NCI-H1436 treated with DMSO at 0.1 percent for 48 hours (cell line): ENCODE data around the gene ATP9A.
"Not testable (repeated sequence)": the region's sequence is repeated elsewhere in the genome, so short reads cannot be mapped to it uniquely, and the experiment has no call there.

Experiments used
- DNase-seq: peaks from one replicate; lab custom pipeline; 2025; lab: John Stamatoyannopoulos, UW

The ATP9A gene

DNA sequence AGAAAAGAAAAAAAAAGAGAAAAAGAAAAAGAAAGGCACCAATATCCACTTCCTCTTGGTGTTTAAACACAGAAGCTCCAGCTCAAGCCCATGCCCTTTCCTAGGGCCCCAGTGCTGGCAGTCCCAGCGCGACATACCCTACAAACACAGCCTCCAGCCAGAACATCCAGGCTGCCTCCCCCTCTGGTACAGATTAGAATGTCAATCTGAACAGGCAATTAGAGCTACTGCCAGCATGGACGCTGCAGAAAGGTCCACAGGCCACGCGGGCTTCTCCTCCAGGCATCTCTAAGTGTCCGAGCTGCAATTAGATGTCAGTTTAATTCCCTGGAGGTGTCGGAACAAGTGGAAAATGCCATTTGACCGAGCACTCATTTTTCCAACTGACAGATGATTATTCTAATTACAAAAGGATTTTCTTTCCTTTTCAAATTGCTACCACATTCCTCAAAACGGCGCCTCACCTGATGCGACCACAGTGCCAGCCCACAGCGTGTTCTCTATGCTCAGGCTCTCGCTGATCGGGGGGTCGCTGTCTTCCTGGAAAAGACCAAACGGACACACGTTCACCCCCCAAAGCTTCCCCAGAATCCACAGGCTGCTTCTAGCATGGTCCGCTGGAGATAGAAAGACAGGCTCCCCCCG lies 79.5 kb downstream of the ATP9A start:
- DNase-seq: no peak

GRCh38 chr20:51687630-51688029 lies 80.6 kb downstream of the ATP9A start:
- no peak for DNase-seq

DNA sequence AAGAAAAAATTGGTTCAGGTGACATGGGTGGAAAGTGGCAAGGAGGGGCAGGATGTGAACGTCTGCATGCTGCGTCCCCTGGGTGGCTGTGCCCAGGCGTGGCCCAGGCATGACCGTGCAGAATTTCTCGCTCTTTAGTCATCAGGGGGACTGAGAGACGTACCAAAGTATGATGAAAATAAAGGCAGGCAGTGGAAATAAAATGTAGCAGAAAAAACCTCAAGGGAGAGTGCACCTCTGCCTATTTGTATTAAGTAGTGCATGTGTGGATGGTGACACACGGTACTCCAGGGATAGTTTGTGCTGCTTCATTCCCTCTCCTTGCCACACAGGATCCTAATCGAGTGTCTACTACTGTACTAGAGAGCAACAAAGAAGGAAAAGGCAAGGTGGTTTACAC lies 81.1 kb downstream of the ATP9A start:
- DNase-seq: no peak

DNA sequence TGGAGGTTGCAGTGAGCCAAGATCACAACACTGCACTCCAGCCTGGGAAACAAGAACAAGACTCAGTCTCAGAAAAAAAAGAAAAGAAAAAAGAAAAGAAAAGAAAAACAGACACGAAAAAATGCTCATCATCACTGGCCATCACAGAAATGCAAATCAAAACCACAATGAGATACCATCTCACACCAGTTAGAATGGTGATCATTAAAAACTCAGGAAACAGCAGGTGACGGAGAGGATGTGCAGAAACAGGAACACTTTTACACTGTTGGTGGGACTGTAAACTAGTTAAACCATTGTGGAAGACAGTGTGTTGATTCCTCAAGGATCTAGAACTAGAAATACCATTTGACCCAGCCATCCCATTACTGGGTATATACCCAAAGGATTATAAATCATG lies 82.7 kb downstream of the ATP9A start:
- not testable (repeated sequence) for DNase-seq

DNA sequence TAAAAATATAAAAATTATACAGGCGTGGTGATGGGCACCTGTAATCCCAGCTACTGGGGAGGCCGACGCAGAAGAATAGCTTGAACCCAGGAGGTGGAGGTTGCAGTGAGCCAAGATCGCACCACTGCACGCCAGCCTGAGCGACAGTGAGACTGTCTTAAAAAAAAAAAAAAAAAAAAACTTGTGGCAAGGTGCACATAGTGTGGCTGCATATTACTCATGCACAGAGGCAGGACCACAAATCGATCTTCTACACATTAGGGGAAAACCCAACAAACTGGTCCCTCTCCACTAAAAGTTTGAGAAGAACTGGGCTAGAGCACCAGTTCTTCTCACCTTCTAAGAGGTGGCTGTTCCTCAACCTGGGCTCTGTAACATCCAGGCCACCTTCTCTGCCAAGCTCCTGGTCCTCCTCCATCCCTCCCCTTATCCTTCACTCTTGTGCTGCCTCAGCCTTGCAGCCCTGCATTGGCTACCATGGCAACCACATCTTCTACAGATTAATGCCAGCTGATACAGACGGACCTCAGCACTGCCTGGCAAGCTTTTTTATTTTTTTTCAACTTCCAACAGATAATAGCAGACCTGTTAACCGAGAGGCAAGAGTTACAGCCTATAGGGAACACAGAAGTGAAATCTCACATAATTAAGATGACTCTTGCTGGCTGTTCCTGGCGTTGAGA lies 88.0 kb downstream of the ATP9A start:
- no peak for DNase-seq

- DNase-seq: no peak
Observed at GRCh38 chr20:51679254-51679921, 88.8 kb downstream of the ATP9A start.

DNA sequence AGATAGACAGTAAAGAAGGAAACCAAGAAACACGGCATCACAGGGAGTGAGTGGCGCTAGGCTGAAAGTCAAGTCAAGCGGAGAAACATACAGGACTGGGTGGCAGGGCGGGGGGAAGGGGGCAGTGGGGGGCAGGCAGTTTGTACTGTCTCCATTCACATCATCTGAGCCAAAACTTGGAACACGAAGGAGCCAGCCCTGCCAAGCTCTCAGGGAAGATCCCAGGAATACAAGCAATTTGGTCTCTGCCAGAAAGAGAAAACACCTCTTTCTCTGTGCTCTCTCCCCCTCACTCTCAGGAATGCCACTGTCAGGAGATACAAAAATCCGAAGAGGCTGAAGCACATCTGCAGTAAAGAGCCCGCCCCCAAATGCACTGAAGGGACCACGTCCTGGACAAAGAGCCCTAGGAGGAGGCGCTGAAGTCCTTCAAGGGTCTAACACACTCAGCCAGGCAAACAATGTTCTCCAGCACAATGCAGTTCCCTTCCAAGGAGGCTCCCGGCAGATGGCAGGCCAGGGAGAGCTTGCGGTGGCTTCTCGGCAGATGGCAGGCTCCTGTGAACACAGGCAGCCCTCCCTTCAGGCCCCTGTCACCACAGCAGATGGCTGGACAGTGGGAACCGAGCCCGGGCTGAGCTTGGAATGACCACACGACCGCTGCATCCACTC lies 90.0 kb downstream of the ATP9A start:
- DNase-seq: no peak

DNA sequence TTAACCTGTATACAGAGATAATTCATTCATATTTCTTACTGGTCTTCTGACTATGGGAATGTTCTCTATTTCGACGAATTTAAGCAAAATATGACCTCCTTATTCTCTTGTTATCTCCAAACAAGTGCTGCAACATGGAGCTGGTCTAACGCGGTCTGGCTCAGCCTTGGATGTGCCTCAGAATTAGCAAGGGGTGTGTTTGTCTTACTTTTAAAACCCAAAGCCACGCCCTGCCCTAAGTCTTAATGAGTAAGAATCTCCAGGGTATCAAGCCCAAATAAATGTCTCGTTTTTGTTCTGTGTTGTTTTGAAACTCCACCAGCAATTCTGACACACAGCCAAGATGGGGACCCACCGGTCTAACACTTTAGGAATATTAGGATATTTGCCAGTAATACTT lies 99.2 kb downstream of the ATP9A start:
- no peak for DNase-seq

DNA sequence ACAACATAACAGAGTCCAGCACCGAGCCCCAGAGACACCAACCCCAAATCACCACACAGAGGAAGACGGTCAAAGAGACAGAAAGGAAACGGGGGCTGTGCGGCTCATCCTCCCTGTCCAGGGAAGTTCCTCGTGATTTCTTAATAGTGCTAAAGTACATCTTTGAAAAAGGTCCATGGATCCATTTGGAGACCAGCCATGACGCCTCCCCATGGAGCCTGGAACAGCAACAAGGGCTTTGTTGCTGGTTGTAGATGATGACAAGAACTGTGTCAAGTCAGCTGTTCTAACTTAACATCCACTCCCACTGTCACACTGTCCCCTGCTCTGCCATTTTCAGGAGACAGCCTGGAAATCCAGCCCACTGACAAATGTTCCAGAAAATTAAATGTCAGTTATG lies 99.7 kb downstream of the ATP9A start:
- no peak for DNase-seq

DNA sequence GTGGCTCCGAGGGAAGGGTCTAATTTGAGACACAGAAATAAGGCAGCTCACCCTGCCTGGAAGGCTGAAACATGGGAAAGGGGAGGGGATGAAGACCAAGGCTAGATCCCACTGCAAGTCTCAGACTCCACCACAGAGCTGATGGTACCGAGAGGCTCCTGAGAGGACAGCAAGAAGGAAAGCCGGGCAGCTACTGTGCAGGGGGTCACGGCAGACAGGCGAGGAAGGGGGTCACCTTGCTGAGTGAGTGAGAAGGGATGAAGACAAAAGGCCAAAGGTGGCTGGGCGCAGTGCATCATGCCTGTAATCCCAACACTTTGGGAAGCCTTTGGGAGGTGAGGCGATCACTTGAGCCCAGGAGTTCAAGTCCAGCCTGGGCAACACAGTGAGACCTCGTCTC lies 100.7 kb downstream of the ATP9A start:
- no peak for DNase-seq

DNA sequence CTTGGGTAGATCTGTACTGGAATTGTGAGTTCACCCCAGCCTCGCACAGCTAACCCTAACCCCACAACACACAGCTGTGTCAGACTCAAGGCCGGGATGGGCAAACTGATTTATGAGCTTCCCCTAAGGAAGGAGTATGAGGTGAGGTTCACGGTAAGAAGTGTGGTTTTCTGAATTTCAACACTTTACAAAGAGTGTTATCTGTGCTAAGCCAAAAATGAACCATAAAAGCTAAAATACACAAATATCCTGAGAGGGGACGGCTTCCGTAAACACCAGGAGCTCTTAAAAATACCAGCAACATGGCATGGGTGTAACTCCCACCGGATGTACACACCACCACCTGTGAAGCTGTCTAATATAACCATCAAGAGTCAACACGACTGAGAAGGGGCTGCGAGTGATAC lies 101.2 kb downstream of the ATP9A start:
- DNase-seq: no peak

DNA sequence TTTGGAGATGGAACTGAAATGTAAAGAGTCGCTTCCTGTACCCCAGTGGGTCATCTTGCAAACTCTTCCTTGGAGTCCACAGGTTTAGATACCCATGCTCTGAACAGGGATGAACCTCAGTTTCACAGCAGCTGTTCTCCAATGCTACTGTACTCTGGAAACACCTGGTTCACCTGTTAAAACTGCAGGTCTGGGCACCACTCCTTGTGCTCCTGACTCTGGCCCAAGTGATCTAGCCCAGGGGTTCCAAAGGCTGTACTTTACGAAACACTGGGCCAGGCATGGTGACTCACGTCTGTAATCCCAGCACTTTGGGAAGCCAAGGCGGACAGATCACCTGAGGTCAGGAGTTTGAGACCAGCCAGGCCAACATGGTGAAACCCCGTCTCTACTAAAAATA lies 102.1 kb downstream of the ATP9A start:
- no peak for DNase-seq

- no peak for DNase-seq
Observed at GRCh38 chr20:51665543-51666118, 102.6 kb downstream of the ATP9A start.

- no peak for DNase-seq
Observed at GRCh38 chr20:51661609-51662178, 106.5 kb downstream of the ATP9A start.

DNA sequence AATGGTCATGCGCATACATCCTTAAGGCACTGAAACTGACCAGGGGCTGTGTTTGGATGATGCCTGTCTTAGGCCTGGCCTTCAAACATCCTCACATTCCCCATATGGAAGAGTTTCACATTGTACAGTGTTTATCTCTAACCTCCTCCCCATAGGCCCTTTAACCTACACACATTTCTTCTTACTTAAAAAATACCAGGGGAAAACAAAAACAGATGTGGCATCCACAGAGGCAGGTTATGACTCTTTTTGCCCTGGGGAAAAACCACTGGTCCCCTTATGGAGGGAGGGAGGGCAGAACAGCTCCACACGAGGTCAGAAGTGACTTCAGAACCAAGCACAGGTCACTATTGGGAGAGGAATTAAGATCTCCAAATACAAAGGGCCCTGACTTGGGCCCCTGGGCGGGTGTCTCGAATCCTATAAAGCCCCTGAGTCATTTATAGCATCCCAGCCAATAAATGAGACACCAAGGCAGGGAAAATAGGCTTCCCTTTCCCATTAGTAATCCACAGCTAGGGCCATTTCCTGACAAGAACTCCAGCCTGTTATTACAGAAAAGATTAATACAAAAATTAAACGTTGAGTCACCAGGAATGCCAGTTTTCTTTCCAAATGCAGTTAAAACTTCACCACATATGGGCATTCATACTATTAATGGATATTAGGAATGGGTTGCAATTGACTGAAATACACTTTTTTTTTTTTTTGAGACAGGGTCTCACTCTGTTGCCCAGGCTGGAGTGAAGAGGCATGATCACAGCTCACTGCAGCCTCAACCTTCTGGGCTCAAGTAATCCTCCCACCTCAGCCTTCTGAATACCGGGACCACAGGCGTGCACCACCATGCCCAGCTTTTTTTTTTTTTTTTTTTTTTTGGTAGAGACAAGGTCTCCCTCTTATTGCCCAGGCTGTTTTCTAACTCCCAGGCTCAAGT lies 107.2 kb downstream of the ATP9A start:
- no peak for DNase-seq

DNA sequence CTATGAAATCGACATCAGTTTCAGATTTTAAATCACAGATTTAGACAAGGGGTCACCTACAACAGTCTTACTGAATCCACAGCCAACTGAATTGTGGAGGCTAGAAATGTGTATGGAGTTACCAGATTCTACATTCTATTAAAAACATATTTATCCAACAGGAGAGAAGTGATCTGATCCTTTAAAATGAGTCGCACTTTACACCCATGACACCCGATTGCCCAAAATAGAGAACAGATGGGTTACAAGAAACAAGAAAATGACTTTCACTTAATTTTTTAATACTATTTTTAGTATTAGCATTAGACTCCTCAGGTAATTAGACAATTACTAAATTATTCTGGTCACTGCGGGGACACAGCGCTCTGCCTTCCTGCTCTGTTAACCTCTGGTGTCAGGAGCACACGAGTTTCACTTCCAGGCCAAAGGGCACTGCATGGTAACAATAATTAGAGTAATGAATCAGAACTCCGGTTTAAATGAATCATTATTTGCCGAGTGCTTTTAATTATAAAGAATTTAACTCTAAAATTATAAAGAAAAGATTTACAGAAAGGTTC lies 108.6 kb downstream of the ATP9A start:
- DNase-seq: no peak

DNA sequence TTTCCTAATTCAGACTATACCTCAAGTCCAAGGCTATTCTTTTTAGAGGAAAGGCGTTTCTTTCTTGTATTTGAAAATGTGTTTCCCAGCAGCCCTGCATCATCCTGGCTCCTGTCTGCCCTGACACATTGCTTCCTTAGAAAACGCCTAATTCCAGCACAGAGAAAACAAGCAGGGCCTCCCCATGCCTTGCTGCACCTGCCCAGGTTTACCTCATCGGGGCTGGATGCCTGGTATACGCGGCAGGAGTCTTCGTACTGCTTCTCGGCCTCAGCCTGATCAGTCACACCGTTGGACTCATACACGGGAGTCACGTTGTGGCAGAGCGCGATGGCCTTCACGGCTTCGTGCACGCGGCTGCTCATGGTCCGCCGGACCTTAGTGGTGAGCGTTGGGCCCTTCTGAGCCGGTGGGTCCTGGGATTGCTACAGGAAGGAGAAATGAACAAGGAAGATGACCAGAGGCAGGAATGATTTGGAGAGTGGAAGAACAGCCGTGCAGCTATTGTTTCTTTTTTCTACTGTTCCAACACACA lies 111.4 kb downstream of the ATP9A start:
- no peak for DNase-seq

DNA sequence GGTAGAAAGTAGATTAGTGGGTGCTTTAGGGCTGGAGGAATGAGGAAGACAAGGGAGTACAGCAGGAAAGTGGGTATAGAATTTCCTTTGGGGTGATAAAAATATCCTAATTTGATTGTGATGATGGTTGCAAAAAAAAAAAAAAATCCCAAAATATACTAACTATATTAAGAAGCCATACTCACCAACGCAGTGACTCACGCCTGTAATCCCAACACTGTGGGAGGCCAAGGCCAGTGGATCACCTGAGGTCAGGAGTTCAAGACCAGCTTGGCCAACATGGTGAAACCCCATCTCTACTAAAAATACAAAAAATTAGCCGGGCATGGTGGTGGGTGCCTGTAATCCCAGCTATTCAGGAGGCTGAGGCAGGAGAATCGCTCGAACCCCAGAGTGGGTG lies 112.1 kb downstream of the ATP9A start:
- DNase-seq: not testable (repeated sequence)

- no peak for DNase-seq
Observed at GRCh38 chr20:51654495-51654894, 113.7 kb downstream of the ATP9A start.

DNA sequence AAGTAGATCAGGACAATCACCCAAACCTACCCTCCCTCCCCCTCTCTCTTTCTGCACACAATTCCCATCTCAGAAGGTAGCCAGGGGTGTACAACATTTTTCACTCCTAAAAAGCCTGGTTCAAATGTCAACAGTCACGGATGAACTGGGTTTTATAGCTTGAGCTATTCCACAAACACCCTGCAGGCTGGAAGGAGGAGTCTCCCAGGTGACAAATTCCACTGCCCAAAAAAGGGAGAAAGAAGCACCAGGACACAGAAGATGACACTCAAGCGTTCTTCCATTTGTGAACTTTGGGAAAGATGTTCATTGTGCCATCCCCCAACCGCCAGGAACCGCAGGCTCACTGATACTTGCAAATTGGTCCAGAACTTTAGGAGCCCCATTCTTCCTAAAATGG lies 114.1 kb downstream of the ATP9A start:
- DNase-seq: no peak
